OCI-LY3 (cell line): ENCODE results near the gene NUP35.

Experiments used
- H2AFZ ChIP-seq: fragments of 200-600, 300-600 bp; shearing (Covaris generic); 2 replicates; pipeline ENCODE4 v1.6.0; 2014; ENCODE audit warnings: antibody characterized with exemption, low read depth, low read length
- H3K27ac ChIP-seq: fragments of 200-600, 300-600 bp; sonication (generic); 2 replicates; pipeline ENCODE4 v1.5.1; 2014; ENCODE audit warnings: mild to moderate bottlenecking, low read length, moderate library complexity, mixed read lengths
- H3K27me3 ChIP-seq: fragments of 200-600, 300-600 bp; sonication (generic); 2 replicates; pipeline ENCODE4 v1.6.1; 2014; ENCODE audit warnings: low read depth, low read length, mixed read lengths
- H3K36me3 ChIP-seq: fragments of 200-600, 300-600 bp; sonication (generic); replicated peaks from 2 replicates; pipeline ENCODE3; 2014; ENCODE audit warnings: low read depth, low read length, mixed read lengths
- H3K4me1 ChIP-seq: fragments of 300-600, 200-600 bp; sonication (generic); 2 replicates; pipeline ENCODE4 v1.6.1; 2014; ENCODE audit warnings: low read length, mixed read lengths
- H3K4me2 ChIP-seq: fragments of 200-600, 300-600 bp; sonication (generic); 2 replicates; pipeline ENCODE4 v1.6.1; 2014; ENCODE audit warnings: low read length, mixed read lengths
- H3K4me3 ChIP-seq: fragments of 300-600, 200-600 bp; sonication (generic); 2 replicates; pipeline ENCODE4 v1.5.1; 2014; ENCODE audit warnings: antibody characterized with exemption, mild to moderate bottlenecking, low read length, moderate library complexity
- H3K79me2 ChIP-seq: fragments of 300-600, 200-600 bp; shearing (Covaris generic); 2 replicates; pipeline ENCODE4 v1.6.1; 2014; ENCODE audit warnings: mild to moderate bottlenecking, low read length, mixed read lengths
- H3K9ac ChIP-seq: fragments of 300-600, 200-600 bp; shearing (Covaris generic); 2 replicates; pipeline ENCODE4 v1.6.0; 2014; ENCODE audit warnings: mild to moderate bottlenecking, low read length, moderate library complexity
- H3K9me3 ChIP-seq: fragments of 200-600, 300-600 bp; shearing (Covaris generic); 2 replicates; pipeline ENCODE4 v1.6.1; 2014; ENCODE audit warnings: low read length, mixed read lengths; ENCODE audit not compliant: insufficient read depth
- H4K20me1 ChIP-seq: fragments of 200-600, 300-600 bp; sonication (generic); 2 replicates; pipeline ENCODE4 v1.6.1; 2016; ENCODE audit warnings: low read length, mixed read lengths; ENCODE audit not compliant: insufficient read depth
- EZH2phosphoT487 ChIP-seq: fragments of 200-600 bp; shearing (Covaris generic); IDR thresholded peaks from 2 replicates; pipeline ENCODE4 v1.6.1; 2018; ENCODE audit warnings: antibody characterized with exemption, mixed run types, low read depth
- TF ChIP-seq, protein P1 (sequence below): fragments of 200-600, 300-600 bp; sonication (generic); IDR thresholded peaks from 2 replicates; pipeline ENCODE4 v1.5.1; 2014; ENCODE audit warnings: antibody characterized with exemption, low read length, low read depth

Gene NUP35

GRCh38 chr2:183079139-183079775 lies 45.0 kb upstream of the NUP35 start:
- H3K27ac ChIP-seq: no peak overlapping the region
- peaks cover 59% of the 10 kb centered on the region for H3K27me3 ChIP-seq
- no peak for TF ChIP-seq EZH2phosphoT487
- TF ChIP-seq, protein P1, sequence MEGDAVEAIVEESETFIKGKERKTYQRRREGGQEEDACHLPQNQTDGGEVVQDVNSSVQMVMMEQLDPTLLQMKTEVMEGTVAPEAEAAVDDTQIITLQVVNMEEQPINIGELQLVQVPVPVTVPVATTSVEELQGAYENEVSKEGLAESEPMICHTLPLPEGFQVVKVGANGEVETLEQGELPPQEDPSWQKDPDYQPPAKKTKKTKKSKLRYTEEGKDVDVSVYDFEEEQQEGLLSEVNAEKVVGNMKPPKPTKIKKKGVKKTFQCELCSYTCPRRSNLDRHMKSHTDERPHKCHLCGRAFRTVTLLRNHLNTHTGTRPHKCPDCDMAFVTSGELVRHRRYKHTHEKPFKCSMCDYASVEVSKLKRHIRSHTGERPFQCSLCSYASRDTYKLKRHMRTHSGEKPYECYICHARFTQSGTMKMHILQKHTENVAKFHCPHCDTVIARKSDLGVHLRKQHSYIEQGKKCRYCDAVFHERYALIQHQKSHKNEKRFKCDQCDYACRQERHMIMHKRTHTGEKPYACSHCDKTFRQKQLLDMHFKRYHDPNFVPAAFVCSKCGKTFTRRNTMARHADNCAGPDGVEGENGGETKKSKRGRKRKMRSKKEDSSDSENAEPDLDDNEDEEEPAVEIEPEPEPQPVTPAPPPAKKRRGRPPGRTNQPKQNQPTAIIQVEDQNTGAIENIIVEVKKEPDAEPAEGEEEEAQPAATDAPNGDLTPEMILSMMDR: no peak
- H3K4me2 ChIP-seq: peak overlapping the region; percentile 93
- peak overlapping the region; percentile 97 for H3K4me3 ChIP-seq
- H3K9ac ChIP-seq: peak overlapping the region; percentile 71
- no peaks in the 10 kb centered on the region for H4K20me1 ChIP-seq
- H3K4me1 ChIP-seq: peaks cover 4% of the 10 kb centered on the region
- no peaks in the 10 kb centered on the region; the same call in 1 of the 2 replicates for H3K9me3 ChIP-seq
- H2AFZ ChIP-seq: peak overlapping the region; percentile 100
- no peaks in the 10 kb centered on the region for H3K36me3 ChIP-seq
- no peaks in the 10 kb centered on the region for H3K79me2 ChIP-seq

DNA sequence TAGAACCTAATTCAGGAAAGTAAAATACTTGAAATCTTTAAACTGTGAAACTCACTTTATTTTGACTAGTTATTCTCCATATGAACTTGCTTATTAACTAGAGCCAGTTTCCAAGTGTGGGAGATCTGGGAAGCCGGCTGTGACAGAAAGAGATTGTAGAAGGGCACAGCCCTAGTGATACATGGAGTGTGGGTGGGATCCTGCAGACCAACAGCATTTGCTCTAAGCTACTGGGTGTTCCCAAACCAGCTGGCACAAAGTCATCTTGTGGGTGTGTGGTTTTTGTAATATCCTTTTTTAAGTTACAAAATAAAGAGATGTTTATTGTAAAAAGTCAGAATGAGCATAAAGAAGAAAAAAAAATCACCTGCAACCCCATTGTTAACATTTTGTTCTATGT lies 42.3 kb upstream of the NUP35 start:
- Histone ChIP-seq H3K9me3 (no peaks in the 10 kb centered on the region; the same call in 1 of the 2 replicates), H3K4me1 (peaks cover 4% of the 10 kb centered on the region), H3K4me3 (no peak overlapping the region), H3K4me2 (no peak overlapping the region), H3K79me2 (no peaks in the 10 kb centered on the region), H2AFZ (no peak overlapping the region), H3K36me3 (no peaks in the 10 kb centered on the region), H4K20me1 (no peaks in the 10 kb centered on the region), H3K27me3 (peaks cover 47% of the 10 kb centered on the region), H3K27ac (no peak overlapping the region), H3K9ac (no peak overlapping the region)
- TF ChIP-seq, protein P1: no peak
- TF ChIP-seq EZH2phosphoT487: no peak

GRCh38 chr2:183088061-183088460 lies 36.2 kb upstream of the NUP35 start:
- H4K20me1 ChIP-seq: no peaks in the 10 kb centered on the region
- H3K79me2 ChIP-seq: no peaks in the 10 kb centered on the region
- no peaks in the 10 kb centered on the region; the same call in 1 of the 2 replicates for H3K9me3 ChIP-seq
- TF ChIP-seq, protein P1: no peak
- TF ChIP-seq EZH2phosphoT487: no peak
- no peak overlapping the region for H3K4me3 ChIP-seq
- no peak overlapping the region for H3K4me2 ChIP-seq
- H3K27me3 ChIP-seq: peaks cover 27% of the 10 kb centered on the region
- no peak overlapping the region for H3K9ac ChIP-seq
- no peak overlapping the region for H3K27ac ChIP-seq
- peaks cover 5% of the 10 kb centered on the region for H3K4me1 ChIP-seq
- H3K36me3 ChIP-seq: no peaks in the 10 kb centered on the region
- no peak overlapping the region for H2AFZ ChIP-seq

DNA sequence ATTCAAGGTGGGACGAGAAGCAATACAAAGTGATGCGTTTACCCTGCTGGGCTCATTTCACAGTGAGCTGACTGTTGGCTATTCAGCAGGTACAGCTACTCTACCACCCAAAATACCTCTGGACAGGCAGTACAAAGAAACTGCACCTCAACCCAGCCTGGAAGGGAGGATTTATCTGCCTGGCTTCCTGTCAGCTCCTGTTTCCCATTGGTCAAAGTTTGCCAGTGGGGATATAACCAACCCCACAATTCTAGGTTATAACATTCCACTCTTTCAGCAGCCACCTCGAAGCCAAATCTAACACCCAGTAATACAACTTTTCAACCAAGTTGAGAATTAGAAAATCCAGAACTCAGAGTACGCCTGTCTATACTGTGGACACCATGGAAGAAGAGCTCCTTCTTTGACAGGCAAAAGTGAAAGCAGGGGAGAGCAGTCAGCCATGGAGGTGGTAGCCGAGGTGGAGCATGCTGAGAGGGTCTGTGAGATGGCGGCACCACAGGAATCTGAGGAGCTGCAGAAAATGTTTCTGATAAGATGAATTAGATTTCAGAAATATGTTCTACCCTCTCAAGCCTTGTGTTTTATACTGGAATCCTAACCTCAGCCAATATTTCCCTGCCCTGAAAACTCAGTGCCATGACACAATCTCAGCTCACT lies 34.9 kb upstream of the NUP35 start:
- TF ChIP-seq, protein P1: no peak
- no peak for TF ChIP-seq EZH2phosphoT487
- H3K27ac ChIP-seq: no peak overlapping the region
- H3K4me3 ChIP-seq: peak overlapping the region; percentile 76
- no peaks in the 10 kb centered on the region for H3K9me3 ChIP-seq
- no peaks in the 10 kb centered on the region for H3K79me2 ChIP-seq
- peaks cover 17% of the 10 kb centered on the region for H3K4me1 ChIP-seq
- H3K9ac ChIP-seq: peak overlapping the region; percentile 9; the same call in 1 of the 2 replicates
- no peaks in the 10 kb centered on the region for H3K36me3 ChIP-seq
- peak overlapping the region; percentile 58 for H2AFZ ChIP-seq
- peaks cover 17% of the 10 kb centered on the region for H3K27me3 ChIP-seq
- H3K4me2 ChIP-seq: peak overlapping the region; percentile 66
- H4K20me1 ChIP-seq: no peaks in the 10 kb centered on the region
